Activated naive CD8-positive, alpha-beta T cell (primary cell): ENCODE measurements around the gene CLECL1.
A peak's percentile ranks its signal among the peaks of the same experiment; 100 is the strongest.

Experiments used
- H3K27ac Mint-ChIP-seq: one replicate; pipeline ENCODE4 v1.8.0; 2021; ENCODE audit warnings: mixed read lengths
- H3K27me3 Mint-ChIP-seq: one replicate; pipeline ENCODE4 v1.8.0; 2021; ENCODE audit warnings: mixed read lengths
- H3K36me3 Mint-ChIP-seq: one replicate; pipeline ENCODE4 v1.8.0; 2021; ENCODE audit warnings: mixed read lengths
- H3K4me1 Mint-ChIP-seq: one replicate; pipeline ENCODE4 v1.8.0; 2021; ENCODE audit warnings: low read depth, mixed read lengths
- H3K4me3 Mint-ChIP-seq: one replicate; pipeline ENCODE4 v1.8.0; 2021; ENCODE audit warnings: mild to moderate bottlenecking, mixed read lengths
- H3K9me3 Mint-ChIP-seq: one replicate; pipeline ENCODE4 v1.8.0; 2021; ENCODE audit warnings: low read depth, mixed read lengths

CLECL1 gene

DNA sequence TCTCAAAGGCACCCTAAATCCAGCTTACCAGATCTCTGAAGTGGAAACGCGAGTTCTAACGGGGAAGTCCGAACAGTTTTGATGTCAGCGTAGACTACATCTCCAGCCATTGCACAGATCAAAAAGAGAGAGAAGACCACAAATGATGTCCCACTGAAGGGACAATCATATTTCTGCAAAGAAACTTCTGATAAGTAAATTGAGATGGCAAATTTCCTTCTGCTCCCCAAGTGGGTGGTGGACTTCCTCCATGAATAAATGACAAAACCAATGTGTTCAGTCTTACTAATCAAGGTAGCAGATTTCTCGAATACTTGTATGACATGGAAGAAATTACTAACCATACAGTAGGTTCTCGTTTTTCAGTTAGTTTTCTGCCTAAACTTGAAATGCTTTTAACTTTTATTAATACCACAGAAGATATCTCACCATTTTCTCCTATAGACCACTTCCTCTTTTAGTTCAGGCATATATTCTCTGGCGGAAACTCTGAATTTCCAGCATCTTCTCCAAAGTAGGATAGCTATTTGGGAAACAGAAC is at the start of gene CLECL1:
TSS of gene CLECL1 (minus strand) at position 177 of the 541 bp plus-strand sequence.
- peaks cover 54% of the 10 kb centered on the region for H3K4me1 Mint-ChIP-seq

DNA sequence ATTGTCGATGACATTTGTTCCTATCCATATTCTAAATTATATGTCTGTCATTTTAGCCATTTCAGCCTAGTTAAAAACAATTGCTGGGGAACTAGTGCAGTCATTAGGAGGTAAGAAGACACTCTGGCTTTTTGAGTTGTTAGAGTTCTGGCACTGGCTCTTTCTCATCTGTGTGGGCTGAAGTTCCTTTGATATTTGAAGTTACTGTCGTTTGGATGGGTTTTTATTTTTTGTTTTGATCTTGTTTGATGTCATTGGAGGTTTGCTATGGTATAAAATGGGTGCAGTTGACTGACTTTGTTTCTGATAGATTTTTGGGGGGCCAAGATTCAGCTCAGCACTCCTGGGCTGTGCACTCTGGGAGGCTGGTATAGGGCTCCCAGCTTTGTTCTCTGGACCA is 48.5 kb upstream of the CLECL1 start:
- Mint-ChIP-seq H3K27ac (peak overlapping the region; percentile 66), H3K27me3 (no peaks in the 10 kb centered on the region), H3K4me3 (peak overlapping the region; percentile 35), H3K9me3 (no peaks in the 10 kb centered on the region), H3K4me1 (peaks cover 53% of the 10 kb centered on the region), H3K36me3 (peaks cover 6% of the 10 kb centered on the region)

More for the DNA sequence above, at the start of gene CLECL1:
- H3K36me3 Mint-ChIP-seq, result no peaks in the 10 kb centered on the region
- peak within 1 kb of the TSS; percentile 88 for H3K27ac Mint-ChIP-seq
- peak within 1 kb of the TSS; percentile 80 for H3K4me3 Mint-ChIP-seq
- peaks cover 4% of the 10 kb centered on the region for H3K9me3 Mint-ChIP-seq
- H3K27me3 Mint-ChIP-seq, result no peaks in the 10 kb centered on the region

DNA sequence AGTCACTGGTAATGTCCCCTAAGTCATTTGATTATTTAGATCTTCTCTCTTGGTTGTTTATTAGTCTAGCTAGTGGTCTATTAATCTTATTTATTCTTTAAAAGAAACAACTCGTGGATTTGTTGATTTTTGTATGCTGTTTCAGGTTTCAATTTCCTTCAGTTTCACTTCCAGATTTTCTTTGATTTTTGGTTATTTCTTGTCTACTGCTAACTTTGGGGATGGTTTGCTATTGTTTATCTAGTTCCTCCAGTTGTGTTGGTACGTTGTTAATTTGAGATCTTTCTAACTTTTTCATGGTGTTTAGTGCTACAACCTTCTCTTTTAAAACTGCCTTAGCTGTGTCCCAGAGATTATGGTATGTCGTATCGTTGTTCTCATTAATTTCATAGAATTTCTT is 46.3 kb upstream of the CLECL1 start:
- peak overlapping the region; percentile 41 for H3K27ac Mint-ChIP-seq
- peaks cover 6% of the 10 kb centered on the region for H3K36me3 Mint-ChIP-seq
- no peaks in the 10 kb centered on the region for H3K9me3 Mint-ChIP-seq
- H3K27me3 Mint-ChIP-seq, result no peaks in the 10 kb centered on the region
- peaks cover 72% of the 10 kb centered on the region for H3K4me1 Mint-ChIP-seq
- H3K4me3 Mint-ChIP-seq, result no peak overlapping the region

DNA sequence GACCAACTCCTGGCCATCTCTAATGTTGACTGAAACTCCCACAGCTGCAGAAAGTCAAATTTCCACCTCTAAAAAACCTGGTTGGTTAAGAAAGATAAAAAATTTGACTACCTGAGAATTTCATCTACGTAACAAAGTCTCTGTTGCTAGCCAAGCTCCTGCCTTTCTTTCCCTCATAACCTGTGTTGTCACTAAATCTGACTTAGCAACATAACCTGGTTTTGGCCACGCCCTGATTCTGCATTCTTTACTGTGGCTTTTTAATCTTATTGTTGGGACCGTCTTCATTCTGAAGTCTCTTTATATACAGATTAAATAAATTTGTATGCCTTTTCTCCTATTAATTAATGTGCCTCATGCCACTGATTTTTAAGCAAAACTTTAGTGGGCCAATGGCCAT is 43.9 kb upstream of the CLECL1 start:
- Mint-ChIP-seq H3K4me3 (no peak overlapping the region), H3K4me1 (peaks cover 91% of the 10 kb centered on the region), H3K27me3 (no peaks in the 10 kb centered on the region), H3K9me3 (no peaks in the 10 kb centered on the region), H3K36me3 (peaks cover 3% of the 10 kb centered on the region), H3K27ac (peak overlapping the region; percentile 48)

DNA sequence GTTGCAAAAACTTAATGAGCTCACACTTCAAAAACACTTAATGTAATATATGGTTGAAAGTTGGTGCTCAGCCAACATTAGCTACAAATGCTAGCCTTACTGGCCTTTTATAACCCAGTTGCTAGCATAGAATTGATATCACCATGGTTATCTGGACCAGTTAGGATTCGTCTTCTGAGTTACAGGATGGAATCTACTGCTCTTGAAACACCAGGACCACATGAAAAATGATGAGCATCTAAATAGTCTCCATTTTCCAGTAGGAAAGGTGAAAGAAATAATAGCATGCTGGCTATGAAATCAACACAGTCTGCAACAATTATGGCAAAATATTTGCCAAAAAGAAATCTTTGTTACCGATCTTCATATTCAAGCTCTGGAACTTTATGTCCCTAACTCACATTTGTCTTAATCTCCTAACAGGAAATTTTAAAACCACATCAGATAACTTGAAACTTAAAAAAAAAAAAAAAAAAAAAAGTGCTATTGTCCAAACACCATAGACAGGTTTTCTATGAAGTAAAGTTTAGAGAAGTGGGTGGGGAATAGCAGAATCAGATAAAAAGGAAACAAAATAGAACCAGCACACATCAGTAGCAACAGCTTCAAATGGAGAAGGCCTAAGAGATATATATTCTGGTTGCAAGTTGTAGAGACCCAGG is 40.5 kb upstream of the CLECL1 start:
- peak overlapping the region; percentile 85 for H3K27ac Mint-ChIP-seq
- peaks cover 3% of the 10 kb centered on the region for H3K36me3 Mint-ChIP-seq
- H3K9me3 Mint-ChIP-seq, result no peaks in the 10 kb centered on the region
- H3K27me3 Mint-ChIP-seq, result no peaks in the 10 kb centered on the region
- H3K4me3 Mint-ChIP-seq, result peak overlapping the region; percentile 79
- peaks cover 86% of the 10 kb centered on the region for H3K4me1 Mint-ChIP-seq

DNA sequence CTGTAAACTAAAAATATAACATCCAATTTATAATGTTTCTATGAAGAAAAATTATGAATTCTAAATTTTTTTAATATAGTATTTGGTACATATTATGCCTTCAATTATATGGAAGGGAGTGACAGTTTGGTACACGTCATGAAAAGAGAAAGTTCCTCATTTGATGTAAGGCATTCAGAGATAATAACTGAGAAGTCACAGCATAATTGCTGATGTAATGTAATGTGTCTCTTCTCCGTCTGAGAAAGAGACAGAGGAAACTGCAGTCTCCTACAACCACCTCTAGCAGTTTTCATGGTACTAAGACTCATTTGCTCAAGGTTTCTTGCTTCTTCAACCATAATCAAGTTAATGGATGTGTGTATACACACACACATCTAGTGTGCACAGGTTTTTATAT is 30.1 kb upstream of the CLECL1 start:
- Mint-ChIP-seq H3K27ac (peak overlapping the region; percentile 98), H3K4me3 (peak overlapping the region; percentile 27), H3K27me3 (no peaks in the 10 kb centered on the region), H3K4me1 (peaks cover 53% of the 10 kb centered on the region), H3K9me3 (no peaks in the 10 kb centered on the region), H3K36me3 (peaks cover 14% of the 10 kb centered on the region)

DNA sequence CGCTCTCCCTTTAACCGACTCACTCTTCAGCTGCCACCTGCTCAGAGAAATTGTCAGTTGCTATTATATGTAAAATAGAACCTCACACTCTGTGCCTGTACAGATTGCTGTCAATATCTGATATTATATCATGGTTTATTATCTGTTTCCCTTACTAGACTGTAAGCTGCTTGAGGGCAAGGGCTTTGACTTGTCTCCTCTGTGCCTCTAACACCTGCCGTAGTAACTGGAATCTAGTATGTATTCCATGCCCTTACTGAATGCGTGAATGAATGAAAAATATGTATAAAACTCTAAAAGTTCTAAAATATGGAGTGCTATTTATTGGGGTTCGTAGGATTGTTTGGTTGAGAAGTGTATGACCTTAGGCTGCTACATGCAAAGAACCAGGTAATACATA is 29.5 kb upstream of the CLECL1 start:
- Mint-ChIP-seq H3K4me1 (peaks cover 48% of the 10 kb centered on the region), H3K9me3 (no peaks in the 10 kb centered on the region), H3K36me3 (peaks cover 21% of the 10 kb centered on the region)

DNA sequence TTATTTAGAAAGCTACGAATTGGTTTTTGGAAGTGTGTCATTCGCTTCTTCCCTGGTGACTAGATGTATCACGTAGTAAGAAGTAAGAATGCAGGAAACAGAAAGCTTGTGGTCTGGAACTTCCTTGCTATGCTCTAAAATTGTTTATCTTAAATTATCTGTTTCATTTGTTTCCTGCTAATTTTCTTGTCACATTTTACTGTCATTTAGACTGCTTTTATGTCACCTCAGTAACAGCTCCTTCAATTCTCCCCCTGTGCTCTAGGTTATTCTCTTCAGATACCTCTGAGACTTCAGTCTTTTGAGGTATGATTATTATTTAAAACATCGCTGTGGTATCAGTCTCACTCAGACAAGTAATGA is 28.5 kb upstream of the CLECL1 start:
- peaks cover 43% of the 10 kb centered on the region for H3K4me1 Mint-ChIP-seq
- H3K4me3 Mint-ChIP-seq, result peak overlapping the region; percentile 100
- H3K27me3 Mint-ChIP-seq, result no peaks in the 10 kb centered on the region
- H3K27ac Mint-ChIP-seq, result peak overlapping the region; percentile 100
- H3K9me3 Mint-ChIP-seq, result no peaks in the 10 kb centered on the region
- H3K36me3 Mint-ChIP-seq, result peaks cover 29% of the 10 kb centered on the region

More for the DNA sequence above, 29.5 kb upstream of the CLECL1 start:
- Mint-ChIP-seq H3K27ac (peak overlapping the region; percentile 100), H3K4me3 (peak overlapping the region; percentile 100), H3K27me3 (no peaks in the 10 kb centered on the region)

DNA sequence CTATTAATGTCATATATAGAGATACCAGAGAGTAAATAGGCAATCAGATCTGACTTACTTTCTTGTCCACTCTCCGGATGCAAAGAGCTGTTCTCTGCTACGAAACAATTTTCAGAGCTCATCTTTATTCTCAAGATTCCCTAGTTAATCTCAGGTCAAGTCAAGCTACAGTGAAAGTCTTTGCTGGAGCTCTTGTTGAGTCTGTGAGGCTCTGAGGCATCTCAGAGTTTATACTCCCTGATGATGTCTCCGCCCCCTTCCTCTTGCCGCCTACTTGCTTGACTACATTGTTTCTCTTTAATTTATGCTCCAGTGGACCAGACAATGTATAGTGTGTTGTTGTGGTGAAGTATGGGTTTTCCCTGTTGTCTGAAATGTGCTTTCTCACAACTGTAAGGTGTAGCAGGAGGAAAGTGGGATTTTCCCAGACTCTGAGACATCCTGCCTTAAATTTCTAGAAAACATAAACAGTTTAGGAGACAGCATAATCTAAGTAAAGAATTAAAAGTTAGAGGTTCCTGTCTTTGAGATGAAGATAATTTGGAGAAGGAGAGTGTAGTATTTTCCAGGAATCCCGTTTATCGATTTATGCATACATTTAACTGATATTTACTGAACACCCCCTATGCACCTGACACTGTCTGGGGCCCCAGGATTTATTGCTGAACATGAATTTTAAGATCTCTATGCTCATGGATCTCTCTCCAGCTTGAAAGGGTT is 28.0 kb upstream of the CLECL1 start, which contains the start of gene CD69:
TSS of gene CD69 (minus strand) at position 203 of the 720 bp plus-strand sequence. CDS start at position 122, 81 bp downstream.
- Mint-ChIP-seq H3K27ac (peak within 1 kb of the TSS; percentile 100), H3K4me1 (peaks cover 43% of the 10 kb centered on the region), H3K9me3 (no peaks in the 10 kb centered on the region), H3K4me3 (peak within 1 kb of the TSS; percentile 100), H3K36me3 (peaks cover 33% of the 10 kb centered on the region), H3K27me3 (no peaks in the 10 kb centered on the region)

DNA sequence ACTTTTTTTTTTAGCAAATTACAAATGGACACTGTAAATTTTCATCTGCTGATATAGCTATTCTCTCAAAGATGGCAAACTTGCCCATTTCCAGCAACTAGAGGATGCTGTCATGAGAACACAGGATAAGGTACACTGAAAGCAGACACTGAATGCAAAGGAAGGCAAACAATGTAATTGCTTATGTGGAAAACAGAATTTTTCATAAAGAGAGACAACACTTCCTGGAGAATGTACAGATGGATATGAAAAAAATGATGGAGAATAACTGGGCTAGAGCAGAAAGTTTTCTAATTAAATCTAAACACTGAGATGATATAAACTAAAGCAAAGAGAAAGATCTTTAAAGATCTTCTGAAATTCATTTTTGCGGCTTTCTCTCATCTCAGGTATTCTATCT is 27.2 kb upstream of the CLECL1 start:
- Mint-ChIP-seq H3K27me3 (no peaks in the 10 kb centered on the region), H3K4me3 (peak overlapping the region; percentile 100), H3K4me1 (peaks cover 41% of the 10 kb centered on the region), H3K36me3 (peaks cover 38% of the 10 kb centered on the region), H3K9me3 (no peaks in the 10 kb centered on the region), H3K27ac (peak overlapping the region; percentile 100)

DNA sequence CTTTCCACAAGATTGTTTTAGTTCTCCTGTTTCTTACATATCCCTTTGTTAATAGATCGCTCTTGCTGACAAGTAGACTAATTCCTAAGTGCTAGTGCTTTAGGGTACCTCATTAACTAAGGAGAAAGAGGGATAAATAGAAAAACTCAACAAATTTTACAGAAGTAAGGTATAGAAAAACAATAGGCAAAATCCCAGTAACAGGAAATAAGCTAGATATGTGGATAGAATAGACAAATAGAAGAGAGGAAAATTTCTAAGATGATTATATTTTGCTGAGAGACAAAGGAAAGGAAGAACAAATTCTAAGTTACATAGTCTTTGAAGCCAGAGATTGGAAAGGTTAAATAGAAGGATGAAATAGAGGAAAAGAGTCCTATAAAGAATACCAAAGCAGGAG is 26.8 kb upstream of the CLECL1 start:
- Mint-ChIP-seq H3K9me3 (no peaks in the 10 kb centered on the region), H3K36me3 (peaks cover 41% of the 10 kb centered on the region), H3K4me3 (peak overlapping the region; percentile 100), H3K27me3 (no peaks in the 10 kb centered on the region), H3K4me1 (peaks cover 43% of the 10 kb centered on the region), H3K27ac (peak overlapping the region; percentile 100)

DNA sequence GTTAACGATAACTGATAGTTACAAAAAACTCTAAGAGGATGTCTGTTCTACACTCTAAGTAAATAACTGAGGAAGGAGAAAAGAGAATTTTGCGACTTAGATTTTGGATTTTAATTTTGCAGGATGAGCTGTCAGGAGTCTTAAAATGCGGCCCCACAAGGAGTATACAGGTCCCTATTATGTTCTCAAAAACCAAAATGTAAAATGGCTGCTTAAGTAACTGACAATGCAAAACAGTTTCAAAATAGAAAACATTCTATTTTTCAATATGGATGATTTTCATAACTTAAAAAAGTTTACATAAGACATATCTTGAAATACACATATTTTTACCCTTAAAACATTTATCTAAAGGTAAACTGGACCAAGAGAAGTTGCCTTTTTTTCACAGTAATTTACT is 25.2 kb upstream of the CLECL1 start:
- Mint-ChIP-seq H3K36me3 (peaks cover 55% of the 10 kb centered on the region), H3K27me3 (no peaks in the 10 kb centered on the region)

DNA sequence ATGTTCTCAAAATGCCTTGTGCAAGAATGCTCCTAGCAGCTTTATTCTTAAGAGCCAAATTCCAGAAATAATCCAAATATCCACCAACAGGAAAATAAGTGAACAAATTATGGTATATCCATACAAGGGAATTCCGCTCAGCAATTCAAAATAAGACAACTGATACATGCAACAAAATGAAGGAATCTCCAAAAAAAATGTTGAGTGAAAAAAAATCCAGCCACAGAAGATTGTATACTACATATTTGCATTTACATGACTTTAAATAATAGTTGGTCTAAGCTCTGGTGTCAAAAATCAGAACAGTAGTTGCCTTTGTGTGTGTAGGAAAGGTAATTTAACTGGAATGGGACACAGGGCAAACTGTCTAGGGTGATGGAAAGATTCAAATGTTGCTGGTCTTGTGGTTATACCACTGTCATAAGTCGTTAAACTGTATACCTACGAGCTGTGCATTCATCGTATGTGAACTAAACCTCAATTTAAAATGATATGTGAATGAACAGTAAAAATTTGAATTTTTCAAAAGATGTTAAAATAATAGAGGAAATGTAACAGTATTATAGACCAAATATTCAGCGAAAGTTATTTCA is 24.6 kb upstream of the CLECL1 start:
- Mint-ChIP-seq H3K9me3 (no peaks in the 10 kb centered on the region), H3K4me3 (peak overlapping the region; percentile 100), H3K27ac (peak overlapping the region; percentile 100), H3K4me1 (peaks cover 46% of the 10 kb centered on the region), H3K36me3 (peaks cover 61% of the 10 kb centered on the region), H3K27me3 (no peaks in the 10 kb centered on the region)

More for the DNA sequence above, 25.2 kb upstream of the CLECL1 start:
- H3K4me1 Mint-ChIP-seq, result peaks cover 45% of the 10 kb centered on the region
- H3K9me3 Mint-ChIP-seq, result no peaks in the 10 kb centered on the region
- peak overlapping the region; percentile 100 for H3K4me3 Mint-ChIP-seq
- peak overlapping the region; percentile 100 for H3K27ac Mint-ChIP-seq

DNA sequence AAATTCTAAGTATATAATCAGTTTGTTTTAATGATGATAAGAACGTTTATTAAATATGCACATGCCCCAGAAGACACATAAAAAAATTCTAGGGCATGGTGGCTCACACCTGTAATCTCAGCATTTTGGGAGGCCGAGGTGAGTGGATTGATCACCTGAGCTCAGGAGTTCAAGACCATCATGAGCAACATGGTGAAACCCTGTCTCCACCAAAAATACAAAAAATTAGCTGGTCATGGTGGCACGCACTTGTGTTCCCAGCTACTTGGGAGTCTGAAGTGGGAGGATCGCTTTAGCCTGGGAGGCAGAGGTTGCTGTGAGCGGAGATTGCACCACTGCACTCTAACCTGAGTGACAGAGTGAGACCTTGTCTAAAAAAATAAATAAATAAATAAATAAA is 23.8 kb upstream of the CLECL1 start:
- H3K27me3 Mint-ChIP-seq, result no peaks in the 10 kb centered on the region
- no peaks in the 10 kb centered on the region for H3K9me3 Mint-ChIP-seq
- peaks cover 64% of the 10 kb centered on the region for H3K36me3 Mint-ChIP-seq
- peak overlapping the region; percentile 100 for H3K4me3 Mint-ChIP-seq
- H3K27ac Mint-ChIP-seq, result peak overlapping the region; percentile 100
- peaks cover 41% of the 10 kb centered on the region for H3K4me1 Mint-ChIP-seq

DNA sequence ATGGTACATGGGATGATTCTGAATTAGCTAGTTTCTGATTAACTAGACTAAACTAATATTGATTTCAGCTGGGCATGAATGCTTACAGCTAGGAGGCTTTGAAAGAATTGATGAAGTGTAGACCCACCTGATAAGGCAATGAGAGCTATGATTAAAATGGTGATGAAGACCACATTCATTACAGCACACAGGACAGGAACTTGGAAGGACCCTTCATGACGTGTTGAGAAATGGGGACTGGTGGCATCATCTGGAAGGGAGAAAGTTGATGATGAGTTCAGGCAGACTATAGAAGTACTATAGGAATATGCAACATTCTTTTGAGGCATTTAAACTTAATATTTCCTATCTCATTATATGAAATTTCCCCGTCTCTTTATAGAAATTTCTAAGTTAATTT is 23.3 kb upstream of the CLECL1 start:
- H3K36me3 Mint-ChIP-seq, result peaks cover 65% of the 10 kb centered on the region
- H3K27me3 Mint-ChIP-seq, result no peaks in the 10 kb centered on the region
- H3K9me3 Mint-ChIP-seq, result no peaks in the 10 kb centered on the region
- peaks cover 44% of the 10 kb centered on the region for H3K4me1 Mint-ChIP-seq
- peak overlapping the region; percentile 100 for H3K4me3 Mint-ChIP-seq
- peak overlapping the region; percentile 100 for H3K27ac Mint-ChIP-seq
